Liver (tissue), 9 donors: ENCODE measurements around the gene BSPRY. TPM values are rescaled to one million over a fixed set of nuclear protein-coding genes. Genes with fewer than 3 reads are reported as not detected.
A peak's percentile ranks its signal among the peaks of the same experiment; 100 is the strongest.

Source experiments
- DNase-seq: peaks from one replicate; pipeline ENCODE4 v3.0.0-alpha.2; 2017; ENCODE audit warnings: low spot score
- H3K27ac ChIP-seq, 2 donors: one replicate each; pipeline ENCODE4 v1.7.0; 2013; ENCODE audit warnings: inconsistent platforms in 2 of 2, low read length in 2 of 2, control low read depth in 1 of 2, low read depth in 1 of 2, mild to moderate bottlenecking in 1 of 2
- H3K27me3 ChIP-seq, 4 donors: one replicate each; pipeline versions ENCODE4 v1.6.1 to v1.7.0; 2013; ENCODE audit warnings: low read length in 3 of 4, inconsistent platforms in 1 of 4, mild to moderate bottlenecking in 1 of 4, moderate library complexity in 1 of 4; ENCODE audit not compliant: control insufficient read depth in 4 of 4, insufficient read depth in 4 of 4
- H3K36me3 ChIP-seq, 4 donors: one replicate each; pipeline versions ENCODE4 v1.6.1 to v1.7.0; 2013; ENCODE audit warnings: low read length in 3 of 4, mild to moderate bottlenecking in 3 of 4, low read depth in 1 of 4, moderate library complexity in 1 of 4; ENCODE audit not compliant: control insufficient read depth in 4 of 4, insufficient read depth in 3 of 4
- H3K4me1 ChIP-seq, 4 donors: one replicate each; pipeline versions ENCODE4 v1.6.1 to v1.7.0; 2013; ENCODE audit warnings: low read length in 3 of 4, mild to moderate bottlenecking in 3 of 4, moderate library complexity in 1 of 4; ENCODE audit not compliant: control insufficient read depth in 4 of 4, insufficient read depth in 4 of 4
- H3K4me3 ChIP-seq, 3 donors: one replicate each; pipeline versions ENCODE4 v1.6.1 to v1.7.0; 2013; ENCODE audit warnings: low read length in 3 of 3, control low read depth in 1 of 3, low read depth in 1 of 3, mild to moderate bottlenecking in 1 of 3
- H3K9ac ChIP-seq, 2 donors: one replicate each; pipeline ENCODE4 v1.7.0; 2013; ENCODE audit warnings: low read length in 2 of 2, mild to moderate bottlenecking in 2 of 2, moderate library complexity in 2 of 2, control low read depth in 1 of 2, low read depth in 1 of 2
- H3K9me3 ChIP-seq, 4 donors: one replicate each; pipeline versions ENCODE4 v1.6.1 to v1.7.0; 2013; ENCODE audit warnings: low read length in 3 of 4; ENCODE audit not compliant: control insufficient read depth in 4 of 4
- ATF3 ChIP-seq: IDR thresholded peaks from 2 replicates; pipeline ENCODE4 v1.6.1; 2016; ENCODE audit warnings: antibody characterized with exemption
- EGR1 ChIP-seq, 2 donors: IDR thresholded peaks; 2 replicates each; pipeline ENCODE4 v1.6.1; 2016 to 2018; ENCODE audit warnings: antibody characterized with exemption in 2 of 2, low read depth in 2 of 2
- FOXA1 ChIP-seq: IDR thresholded peaks from 2 replicates; pipeline ENCODE4 v1.6.1; 2016; ENCODE audit warnings: antibody characterized with exemption
- FOXA2 ChIP-seq: IDR thresholded peaks from 2 replicates; pipeline ENCODE4 v1.6.1; 2016; ENCODE audit warnings: antibody characterized with exemption
- GABPA ChIP-seq, 2 donors: IDR thresholded peaks in 1 of 2; conservative IDR thresholded peaks in 1 of 2; 2 replicates each; pipeline ENCODE4 v1.6.1; 2016; ENCODE audit warnings: antibody characterized with exemption in 2 of 2, mild to moderate bottlenecking in 1 of 2, moderate library complexity in 1 of 2
- HNF4A ChIP-seq, 2 donors: conservative IDR thresholded peaks; 2 replicates each; pipeline ENCODE4 v1.6.1; 2016; ENCODE audit warnings: antibody characterized with exemption in 2 of 2, mild to moderate bottlenecking in 2 of 2
- JUND ChIP-seq, 2 donors: IDR thresholded peaks; 2 replicates each; pipeline ENCODE4 v1.6.1; 2016; ENCODE audit warnings: antibody characterized with exemption in 2 of 2
- RAD21 ChIP-seq, 2 donors: IDR thresholded peaks; 2 replicates each; pipeline ENCODE4 v1.6.1; 2016; ENCODE audit warnings: antibody characterized with exemption in 2 of 2, mild to moderate bottlenecking in 2 of 2
- REST ChIP-seq: IDR thresholded peaks from 2 replicates; pipeline ENCODE4 v1.6.1; 2016; ENCODE audit warnings: antibody characterized with exemption, mild to moderate bottlenecking
- RXRA ChIP-seq, 2 donors: IDR thresholded peaks; 2 replicates each; pipeline ENCODE4 v1.6.1; 2017 to 2018; ENCODE audit warnings: antibody characterized with exemption in 2 of 2, mild to moderate bottlenecking in 1 of 2
- SP1 ChIP-seq: IDR thresholded peaks from 2 replicates; pipeline ENCODE4 v1.6.1; 2018; ENCODE audit warnings: antibody characterized with exemption, mild to moderate bottlenecking
- TAF1 ChIP-seq: conservative IDR thresholded peaks from 2 replicates; pipeline ENCODE4 v1.6.1; 2016; ENCODE audit warnings: antibody characterized with exemption, mild to moderate bottlenecking
- YY1 ChIP-seq: IDR thresholded peaks from 2 replicates; pipeline ENCODE4 v1.6.1; 2016; ENCODE audit warnings: antibody characterized with exemption, mild to moderate bottlenecking
- ZBTB33 ChIP-seq: IDR thresholded peaks from 2 replicates; pipeline ENCODE4 v1.6.1; 2016; ENCODE audit warnings: antibody characterized with exemption
- WGBS: extraction: QIAGEN DNeasy Blood & Tissue Kit; methylation state at CpG from one replicate; pipeline ENCODE4 v1.1.7; 2013; 5-methylcytosine and 5-hydroxymethylcytosine counted together
- polyA plus RNA-seq, 2 donors: library from polyadenylated mRNA; stranded (reverse) in 1 of 2; unstranded in 1 of 2; fragments of 200-250 nt in 1 of 2; fragments of >200 nt in 1 of 2; fragmentation: Nextera tagmentation in 1 of 2; extraction: Ambion mirVana in 1 of 2; gene quantifications; one replicate each; pipeline versions ENCODE4 v1.2.1 to v1.2.3, GENCODE V29; 2013 to 2015
- total RNA-seq, 2 donors: library from RNA; depleted of rRNA; stranded (reverse); fragments of >200 nt; gene quantifications; one replicate each; pipeline ENCODE4 v1.2.3, GENCODE V29; 2014
- TF ChIP-seq, protein P1 (sequence below): IDR thresholded peaks from 2 replicates; pipeline ENCODE4 v1.6.1; 2016; ENCODE audit warnings: antibody characterized with exemption
- donor health status: healthy.
- donor health status: healthy.
- donor health status: healthy.
- donor health status: healthy.
- donor health status: healthy.

The BSPRY gene
- total and polyA plus RNA-seq, 4 donors = 0.31 to 2.3 (median 0.65) TPM

- no peak overlapping the region for H3K27ac ChIP-seq
- H3K9ac ChIP-seq = no peak overlapping the region
- H3K4me1 ChIP-seq = peaks cover 8 to 21% (median 15%) of the 10 kb centered on the region in 4 donors
- H3K9me3 ChIP-seq = no peaks in the 10 kb centered on the region
- DNase-seq = peak; percentile 40
- 76% methylated on average over 9 of the region's 9 CpGs for WGBS
- no peak overlapping the region for H3K4me3 ChIP-seq
- TF ChIP-seq EGR1 (IDR thresholded peaks at IDR 0.05; ENCODE audit: low read depth in 2 of 2) (no peak), FOXA1 (no peak), RAD21 (IDR thresholded peaks at IDR 0.05) (no peak), GABPA (IDR thresholded peaks at IDR 0.05 in 1 of 2, conservative IDR thresholded peaks at IDR 0.05 in 1 of 2) (no peak), RXRA (IDR thresholded peaks at IDR 0.05) (no peak), HNF4A (conservative IDR thresholded peaks at IDR 0.05) (no peak), ATF3 (no peak), REST (no peak), TAF1 (no peak)
- H3K27me3 ChIP-seq = no peaks in the 10 kb centered on the region
- no peaks in the 10 kb centered on the region for H3K36me3 ChIP-seq
Observed at GRCh38 chr9:113341712-113342410, 7.5 kb upstream of the BSPRY start.

GRCh38 chr9:113343732-113344231 is 5.6 kb upstream of the BSPRY start:
- Histone ChIP-seq H3K9ac (no peak overlapping the region), H3K27ac (peak overlapping the region; percentile 32 to 61), H3K36me3 (no peaks in the 10 kb centered on the region), H3K4me3 (no peak overlapping the region), H3K4me1 (peaks cover 8 to 21% (median 15%) of the 10 kb centered on the region in 4 donors), H3K9me3 (no peaks in the 10 kb centered on the region), H3K27me3 (no peaks in the 10 kb centered on the region)
- TF ChIP-seq FOXA1 (no peak), SP1 (peak; percentile 20), HNF4A (conservative IDR thresholded peaks at IDR 0.05) (peak; percentile 15 to 19)
- DNase-seq = peak; percentile 81
- WGBS = 58% methylated on average over 1 of the region's 1 CpG

- 84% methylated on average over 2 of the region's 2 CpGs for WGBS
- Histone ChIP-seq H3K27me3 (no peaks in the 10 kb centered on the region), H3K4me3 (no peak overlapping the region), H3K9me3 (no peaks in the 10 kb centered on the region), H3K4me1 (peaks cover 8 to 17% (median 14%) of the 10 kb centered on the region in 4 donors), H3K27ac (no peak overlapping the region), H3K9ac (no peak overlapping the region), H3K36me3 (no peaks in the 10 kb centered on the region)
- no peak for DNase-seq
- no peak for TF ChIP-seq RAD21 (IDR thresholded peaks at IDR 0.05)
- no peak for TF ChIP-seq FOXA2
- TF ChIP-seq TAF1 = no peak
- no peak for TF ChIP-seq EGR1 (IDR thresholded peaks at IDR 0.05; ENCODE audit: low read depth in 2 of 2)
- no peak for TF ChIP-seq JUND (IDR thresholded peaks at IDR 0.05)
- TF ChIP-seq ZBTB33 = no peak
- no peak for TF ChIP-seq REST
- TF ChIP-seq FOXA1 = no peak
- TF ChIP-seq, protein P1, sequence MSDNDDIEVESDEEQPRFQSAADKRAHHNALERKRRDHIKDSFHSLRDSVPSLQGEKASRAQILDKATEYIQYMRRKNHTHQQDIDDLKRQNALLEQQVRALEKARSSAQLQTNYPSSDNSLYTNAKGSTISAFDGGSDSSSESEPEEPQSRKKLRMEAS = no peak
- no peak for TF ChIP-seq HNF4A (conservative IDR thresholded peaks at IDR 0.05)
- TF ChIP-seq ATF3 = no peak
- TF ChIP-seq GABPA (IDR thresholded peaks at IDR 0.05 in 1 of 2, conservative IDR thresholded peaks at IDR 0.05 in 1 of 2) = no peak
- no peak for TF ChIP-seq SP1
- no peak for TF ChIP-seq YY1
Observed at GRCh38 chr9:113345190-113345589, 4.2 kb upstream of the BSPRY start.
